ENCODE measurements around the gene CEMIP.

Gene CEMIP

DNA sequence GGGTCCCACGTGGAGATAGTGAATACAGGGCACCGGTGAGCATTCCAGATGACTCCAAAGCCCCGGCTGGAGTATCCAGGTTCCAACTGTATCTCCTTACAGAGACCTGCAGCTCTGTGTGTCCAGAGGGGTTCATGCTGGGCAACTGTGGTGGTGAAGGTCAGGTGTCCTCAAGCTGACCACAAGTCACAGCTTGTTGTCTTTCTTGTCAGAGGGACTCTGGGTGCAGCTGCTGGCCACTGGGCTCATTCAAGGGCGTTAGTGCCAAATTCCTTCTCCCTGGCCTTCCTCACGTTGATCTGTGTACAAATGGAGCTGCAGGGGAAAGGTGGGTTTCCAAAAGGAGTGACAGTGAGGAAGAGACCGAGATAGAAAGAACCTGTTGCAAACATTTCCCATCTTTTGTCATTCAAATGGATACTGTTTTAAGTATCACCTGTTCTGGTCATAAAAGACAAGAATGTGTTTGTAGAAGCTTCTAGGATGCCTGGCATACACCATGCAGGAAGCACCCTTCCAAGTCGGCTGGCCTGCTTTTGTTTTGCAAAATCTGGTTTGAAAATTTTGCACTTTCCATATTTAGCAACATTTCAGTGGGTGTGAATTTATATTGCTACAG is 52.5 kb downstream of the CEMIP start:
- no peaks in the 10 kb centered on the region for H3K27me3 ChIP-seq (replicated peaks; ENCODE audit: control insufficient read depth, insufficient read depth, low read length)

DNA sequence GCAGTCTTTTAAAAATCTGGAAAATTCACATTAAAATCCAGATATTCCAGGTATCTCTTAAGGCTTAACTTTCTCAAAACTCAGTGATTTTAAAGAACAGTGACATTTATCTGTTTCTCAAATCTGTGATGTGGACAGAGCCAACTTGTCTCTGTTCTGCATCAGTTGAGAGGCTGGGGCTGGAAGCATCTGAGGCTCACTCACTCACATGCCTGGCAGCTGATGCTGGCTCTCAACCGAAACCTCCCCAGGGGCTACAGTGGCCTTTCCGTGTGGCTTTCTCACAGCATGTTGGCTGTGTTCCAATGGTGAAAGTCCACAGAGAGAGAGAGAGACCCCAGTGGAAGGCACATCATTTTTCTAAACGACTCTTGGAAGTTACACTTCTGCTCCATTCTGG is 53.5 kb downstream of the CEMIP start:
- H3K4me3 ChIP-seq (replicated peaks; ENCODE audit: low read depth, low read length): no peak overlapping the region
- no peak for DNase-seq (ENCODE audit: extremely low read depth, insufficient read length)
- TF ChIP-seq, protein P1, sequence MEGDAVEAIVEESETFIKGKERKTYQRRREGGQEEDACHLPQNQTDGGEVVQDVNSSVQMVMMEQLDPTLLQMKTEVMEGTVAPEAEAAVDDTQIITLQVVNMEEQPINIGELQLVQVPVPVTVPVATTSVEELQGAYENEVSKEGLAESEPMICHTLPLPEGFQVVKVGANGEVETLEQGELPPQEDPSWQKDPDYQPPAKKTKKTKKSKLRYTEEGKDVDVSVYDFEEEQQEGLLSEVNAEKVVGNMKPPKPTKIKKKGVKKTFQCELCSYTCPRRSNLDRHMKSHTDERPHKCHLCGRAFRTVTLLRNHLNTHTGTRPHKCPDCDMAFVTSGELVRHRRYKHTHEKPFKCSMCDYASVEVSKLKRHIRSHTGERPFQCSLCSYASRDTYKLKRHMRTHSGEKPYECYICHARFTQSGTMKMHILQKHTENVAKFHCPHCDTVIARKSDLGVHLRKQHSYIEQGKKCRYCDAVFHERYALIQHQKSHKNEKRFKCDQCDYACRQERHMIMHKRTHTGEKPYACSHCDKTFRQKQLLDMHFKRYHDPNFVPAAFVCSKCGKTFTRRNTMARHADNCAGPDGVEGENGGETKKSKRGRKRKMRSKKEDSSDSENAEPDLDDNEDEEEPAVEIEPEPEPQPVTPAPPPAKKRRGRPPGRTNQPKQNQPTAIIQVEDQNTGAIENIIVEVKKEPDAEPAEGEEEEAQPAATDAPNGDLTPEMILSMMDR (IDR thresholded peaks at IDR 0.05; ENCODE audit: insufficient read depth, low read length, poor library complexity, severe bottlenecking): no peak
- H3K27me3 ChIP-seq (replicated peaks; ENCODE audit: control insufficient read depth, insufficient read depth, low read length): no peaks in the 10 kb centered on the region
- H3K36me3 ChIP-seq (ENCODE audit: control insufficient read depth, insufficient read depth, low read length): no peaks in the 10 kb centered on the region

More for the DNA sequence above, 52.5 kb downstream of the CEMIP start:
- TF ChIP-seq, protein P1 (IDR thresholded peaks at IDR 0.05; ENCODE audit: insufficient read depth, low read length, poor library complexity, severe bottlenecking): no peak
- DNase-seq (ENCODE audit: extremely low read depth, insufficient read length): no peak
- Histone ChIP-seq H3K36me3 (ENCODE audit: control insufficient read depth, insufficient read depth, low read length) (no peaks in the 10 kb centered on the region), H3K4me3 (replicated peaks; ENCODE audit: low read depth, low read length) (no peak overlapping the region)

DNA sequence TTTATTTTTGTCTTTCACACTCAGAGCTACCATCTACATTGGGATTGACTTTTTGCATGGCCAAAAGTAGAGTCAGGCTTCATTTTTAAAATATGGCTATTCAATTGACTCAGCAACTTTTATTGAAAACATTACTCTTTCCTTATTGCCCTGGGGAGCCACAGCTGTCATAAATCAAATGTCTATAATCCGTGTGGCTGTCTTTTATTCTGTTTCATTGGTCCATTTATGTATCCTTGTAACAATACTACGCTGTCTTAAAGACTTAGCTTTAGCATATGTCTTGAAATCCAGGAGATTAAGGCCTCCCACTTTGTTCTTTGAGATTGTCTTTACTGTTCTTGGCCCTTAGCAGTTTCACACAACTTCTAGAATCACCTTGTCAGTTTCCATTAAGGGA is 55.2 kb downstream of the CEMIP start:
- H3K36me3 ChIP-seq (ENCODE audit: control insufficient read depth, insufficient read depth, low read length): no peaks in the 10 kb centered on the region
- DNase-seq (ENCODE audit: extremely low read depth, insufficient read length): no peak
- H3K4me3 ChIP-seq (replicated peaks; ENCODE audit: low read depth, low read length): no peak overlapping the region
- TF ChIP-seq, protein P1 (IDR thresholded peaks at IDR 0.05; ENCODE audit: insufficient read depth, low read length, poor library complexity, severe bottlenecking): no peak
- H3K27me3 ChIP-seq (replicated peaks; ENCODE audit: control insufficient read depth, insufficient read depth, low read length): peaks cover 1% of the 10 kb centered on the region; the same call in 1 of the 2 replicates

DNA sequence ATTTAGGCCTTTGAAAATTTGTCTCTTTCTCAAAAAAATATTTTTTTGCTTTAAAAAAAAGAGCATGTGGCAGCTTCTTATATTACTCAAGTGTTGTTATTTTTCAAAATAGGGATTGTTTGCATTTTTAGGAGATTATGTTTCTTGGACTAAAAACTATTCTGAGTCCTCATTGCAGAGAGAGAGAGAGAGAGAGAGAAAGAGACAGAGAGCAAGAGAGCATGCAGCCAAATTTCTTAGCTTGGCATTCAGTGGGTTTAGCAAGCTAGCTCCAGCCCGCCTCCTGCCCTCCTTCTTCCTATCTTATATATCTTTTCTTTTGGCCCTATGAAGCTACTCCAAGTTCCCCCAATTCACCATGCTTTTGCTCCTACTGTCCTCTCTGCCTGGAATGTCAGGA is 55.7 kb downstream of the CEMIP start:
- H3K4me3 ChIP-seq (replicated peaks; ENCODE audit: low read depth, low read length): no peak overlapping the region
- peaks cover 1% of the 10 kb centered on the region; the same call in 1 of the 2 replicates for H3K27me3 ChIP-seq (replicated peaks; ENCODE audit: control insufficient read depth, insufficient read depth, low read length)
- H3K36me3 ChIP-seq (ENCODE audit: control insufficient read depth, insufficient read depth, low read length): no peaks in the 10 kb centered on the region
- no peak for DNase-seq (ENCODE audit: extremely low read depth, insufficient read length)
- TF ChIP-seq, protein P1 (IDR thresholded peaks at IDR 0.05; ENCODE audit: insufficient read depth, low read length, poor library complexity, severe bottlenecking): no peak

DNA sequence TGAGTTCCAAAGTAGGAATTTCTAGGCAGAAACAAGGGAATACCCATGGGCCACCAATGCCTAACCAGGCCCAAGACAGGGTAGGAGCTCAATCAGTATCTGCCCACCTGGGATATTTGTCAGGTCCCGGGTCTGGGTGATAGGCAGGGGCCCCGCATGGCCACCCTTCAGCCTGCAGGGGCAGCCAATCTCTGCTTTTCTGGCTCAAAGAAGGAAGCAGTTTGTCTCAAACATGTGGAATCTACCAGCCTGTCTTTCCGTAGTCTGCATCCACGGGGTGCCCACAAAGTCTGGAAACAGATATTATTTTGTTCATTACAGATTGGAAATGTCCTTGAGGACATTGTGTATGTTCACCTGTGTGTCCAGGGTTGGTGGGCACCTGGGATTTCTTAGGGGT is 56.2 kb downstream of the CEMIP start:
- DNase-seq (ENCODE audit: extremely low read depth, insufficient read length): no peak
- H3K27me3 ChIP-seq (replicated peaks; ENCODE audit: control insufficient read depth, insufficient read depth, low read length): peaks cover 1% of the 10 kb centered on the region; the same call in 1 of the 2 replicates
- TF ChIP-seq, protein P1 (IDR thresholded peaks at IDR 0.05; ENCODE audit: insufficient read depth, low read length, poor library complexity, severe bottlenecking): no peak
- H3K4me3 ChIP-seq (replicated peaks; ENCODE audit: low read depth, low read length): no peak overlapping the region
- no peaks in the 10 kb centered on the region for H3K36me3 ChIP-seq (ENCODE audit: control insufficient read depth, insufficient read depth, low read length)

DNA sequence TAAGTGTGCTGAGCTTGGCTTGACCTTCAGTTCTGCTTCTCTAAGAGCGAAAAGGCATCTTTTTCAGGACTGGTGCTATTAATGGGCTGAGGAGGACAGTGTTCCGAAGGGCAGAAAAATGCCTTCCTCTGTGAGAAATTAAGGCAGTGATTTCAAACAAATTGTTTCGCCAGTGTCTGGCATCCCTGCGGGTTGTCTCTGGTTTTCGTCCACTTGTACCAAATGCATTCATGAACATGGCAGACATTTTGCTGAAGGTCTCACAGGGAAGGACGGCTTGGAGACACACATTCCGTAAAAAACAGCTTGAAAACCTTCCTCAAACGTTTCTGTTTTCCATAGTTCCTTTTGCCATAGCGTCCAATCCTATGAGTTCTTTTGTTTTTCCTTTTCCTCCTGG is 57.1 kb downstream of the CEMIP start:
- TF ChIP-seq, protein P1 (IDR thresholded peaks at IDR 0.05; ENCODE audit: insufficient read depth, low read length, poor library complexity, severe bottlenecking): no peak
- DNase-seq (ENCODE audit: extremely low read depth, insufficient read length): no peak
- no peaks in the 10 kb centered on the region for H3K36me3 ChIP-seq (ENCODE audit: control insufficient read depth, insufficient read depth, low read length)
- no peak overlapping the region for H3K4me3 ChIP-seq (replicated peaks; ENCODE audit: low read depth, low read length)
- peaks cover 1% of the 10 kb centered on the region; the same call in 1 of the 2 replicates for H3K27me3 ChIP-seq (replicated peaks; ENCODE audit: control insufficient read depth, insufficient read depth, low read length)

Data from GM06990 (cell line).